NCI-H1048 (cell line): Measurements from ENCODE around the gene THTPA.

Source experiments
- DNase-seq: peaks from one replicate; lab custom pipeline; 2025; lab: John Stamatoyannopoulos, UW

Gene THTPA

DNA sequence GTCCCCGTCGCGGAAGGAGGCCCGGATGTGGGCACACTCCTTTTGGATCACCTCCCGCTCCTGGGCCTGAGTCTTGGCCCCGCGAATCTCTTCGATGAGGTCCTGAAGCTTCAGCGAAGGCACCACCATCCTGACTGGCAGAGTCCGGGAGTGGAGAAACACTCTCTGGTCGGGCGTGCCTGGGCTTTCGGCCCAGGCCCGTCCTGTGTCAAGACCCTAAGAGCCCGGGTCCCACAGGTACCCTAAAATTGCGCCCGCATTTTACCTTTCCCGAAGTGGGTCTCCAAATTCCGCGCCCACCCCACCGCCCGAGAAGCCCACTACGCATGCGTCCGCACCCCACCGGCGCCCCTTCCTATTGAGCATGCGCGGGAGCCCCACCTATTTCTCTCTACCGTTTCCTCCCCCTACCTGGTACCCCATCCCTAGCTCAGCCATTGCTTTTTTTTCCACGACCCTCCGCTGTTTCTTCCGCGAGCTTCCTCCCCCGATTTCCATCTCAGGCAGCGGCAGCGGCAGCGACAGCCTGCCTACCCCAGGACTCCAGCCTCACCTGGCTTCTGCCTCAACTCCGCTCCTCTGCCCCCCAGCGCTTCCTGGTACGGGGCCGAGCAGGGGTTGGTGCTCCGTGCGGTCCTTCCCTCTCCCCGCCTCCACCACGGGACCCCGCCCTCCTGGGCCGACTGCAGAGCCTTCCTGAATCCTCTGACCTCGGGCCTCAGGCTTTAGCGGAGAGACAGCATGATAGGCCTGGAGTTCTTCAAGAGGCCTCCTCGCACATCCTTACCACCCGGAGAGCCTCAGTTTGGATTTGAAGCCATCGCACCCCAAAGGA is 11.3 kb downstream of the THTPA start, which contains the start of gene AP1G2:
Gene AP1G2 (minus strand): TSS at position 606 of the 835 bp plus-strand sequence. CDS start 477 bp downstream, at position 129.
- peak; percentile 80 for DNase-seq

DNA sequence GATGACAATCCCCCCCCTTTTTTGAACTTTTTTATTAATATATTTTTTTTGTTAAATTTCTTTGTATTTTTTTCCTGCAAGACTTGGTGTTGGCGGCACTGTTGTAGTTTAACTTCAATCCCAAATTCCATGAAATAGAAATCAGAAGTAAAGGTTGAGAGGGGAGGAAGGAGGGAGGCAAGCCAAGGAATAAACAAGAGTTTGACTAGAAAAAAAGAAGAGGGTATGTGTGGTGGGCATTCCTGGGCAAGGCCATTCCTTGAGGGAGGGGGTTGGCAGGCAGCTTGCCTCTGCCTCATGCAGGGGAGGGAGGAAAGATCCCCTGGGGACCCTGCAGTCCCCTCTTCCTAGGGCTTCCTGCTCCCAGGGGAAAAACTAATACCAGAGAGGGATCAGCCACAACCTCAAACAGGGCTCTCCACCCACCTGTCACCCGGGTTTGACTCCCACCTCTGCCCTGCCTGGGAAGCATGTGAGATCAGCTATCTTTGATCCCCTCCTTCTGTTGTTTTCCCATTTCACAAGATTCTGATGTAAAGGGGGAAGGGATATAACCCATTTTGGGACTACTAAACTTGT is 12.0 kb downstream of the THTPA start:
- DNase-seq, result no peak

DNA sequence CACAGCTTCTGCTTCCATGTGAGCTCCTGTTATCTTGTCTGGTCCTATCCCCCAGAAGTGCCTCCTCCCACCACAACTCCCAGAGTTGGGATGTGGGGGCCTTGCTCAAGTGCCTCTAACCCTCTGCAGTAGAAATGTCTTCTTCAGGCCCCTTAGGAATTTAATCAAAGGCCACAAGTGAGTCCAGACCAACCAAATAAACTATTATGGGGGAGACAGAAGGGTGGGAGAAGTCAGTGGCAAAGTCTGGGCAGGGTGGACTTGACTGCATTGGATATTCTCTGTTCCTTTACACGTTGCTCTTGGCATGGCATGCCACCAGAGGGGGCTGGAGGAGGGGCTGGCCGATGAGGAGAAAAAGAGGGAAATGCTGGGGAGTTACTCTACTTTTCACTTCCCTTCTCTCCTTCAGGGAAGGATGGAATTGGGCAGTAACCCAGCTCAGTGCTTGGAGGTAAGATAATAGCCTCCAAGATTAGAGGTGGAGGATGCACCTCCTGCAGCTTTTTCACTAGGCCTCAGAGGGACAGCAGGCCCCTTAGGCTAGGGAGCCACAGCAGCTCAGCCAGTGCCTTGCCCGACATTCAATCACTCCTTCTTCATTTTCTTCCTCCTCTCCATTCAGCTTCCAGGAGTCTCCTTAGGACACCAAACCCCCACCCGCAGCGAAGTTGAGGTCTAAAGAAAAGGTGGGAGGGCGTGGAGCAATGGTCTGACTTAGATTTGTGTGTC is 12.7 kb downstream of the THTPA start:
- no peak for DNase-seq

DNA sequence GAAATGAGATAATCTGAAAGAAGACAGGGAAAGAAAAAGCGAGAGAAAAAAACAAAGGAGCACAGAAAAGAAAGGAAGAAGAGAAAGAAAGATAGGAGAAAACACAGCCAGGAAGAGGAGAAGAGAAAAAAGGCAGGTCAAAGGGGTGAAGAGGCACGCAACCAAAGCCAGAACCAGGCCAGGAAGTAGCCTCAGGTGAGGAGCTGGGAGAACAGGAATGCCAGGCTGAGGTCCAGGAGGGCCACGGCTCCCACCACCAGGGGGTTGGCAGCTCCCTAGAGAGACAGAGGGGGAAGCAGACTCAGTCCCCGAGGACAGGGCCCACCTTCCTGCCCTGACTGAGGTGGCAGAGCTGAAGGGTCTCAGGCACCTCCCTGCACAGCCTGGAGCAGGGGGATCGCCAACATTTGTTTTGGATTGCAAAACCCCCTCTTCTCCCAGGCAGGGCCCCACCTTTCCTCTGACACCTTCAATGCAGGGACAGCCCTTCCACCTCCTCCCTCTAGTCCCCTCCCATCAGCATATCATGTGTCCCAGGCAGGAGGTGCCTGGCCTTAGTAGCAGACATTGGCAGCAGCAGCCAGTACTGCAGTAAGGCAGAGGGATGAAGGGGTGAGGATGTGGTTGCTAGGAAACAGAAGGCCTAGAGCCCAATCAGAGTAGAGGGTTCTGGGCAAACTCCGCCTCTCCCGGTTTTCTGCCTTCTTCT is 13.5 kb downstream of the THTPA start:
- no peak for DNase-seq

GRCh38 chr14:23570806-23571483 is 14.9 kb downstream of the THTPA start:
- no peak for DNase-seq

DNA sequence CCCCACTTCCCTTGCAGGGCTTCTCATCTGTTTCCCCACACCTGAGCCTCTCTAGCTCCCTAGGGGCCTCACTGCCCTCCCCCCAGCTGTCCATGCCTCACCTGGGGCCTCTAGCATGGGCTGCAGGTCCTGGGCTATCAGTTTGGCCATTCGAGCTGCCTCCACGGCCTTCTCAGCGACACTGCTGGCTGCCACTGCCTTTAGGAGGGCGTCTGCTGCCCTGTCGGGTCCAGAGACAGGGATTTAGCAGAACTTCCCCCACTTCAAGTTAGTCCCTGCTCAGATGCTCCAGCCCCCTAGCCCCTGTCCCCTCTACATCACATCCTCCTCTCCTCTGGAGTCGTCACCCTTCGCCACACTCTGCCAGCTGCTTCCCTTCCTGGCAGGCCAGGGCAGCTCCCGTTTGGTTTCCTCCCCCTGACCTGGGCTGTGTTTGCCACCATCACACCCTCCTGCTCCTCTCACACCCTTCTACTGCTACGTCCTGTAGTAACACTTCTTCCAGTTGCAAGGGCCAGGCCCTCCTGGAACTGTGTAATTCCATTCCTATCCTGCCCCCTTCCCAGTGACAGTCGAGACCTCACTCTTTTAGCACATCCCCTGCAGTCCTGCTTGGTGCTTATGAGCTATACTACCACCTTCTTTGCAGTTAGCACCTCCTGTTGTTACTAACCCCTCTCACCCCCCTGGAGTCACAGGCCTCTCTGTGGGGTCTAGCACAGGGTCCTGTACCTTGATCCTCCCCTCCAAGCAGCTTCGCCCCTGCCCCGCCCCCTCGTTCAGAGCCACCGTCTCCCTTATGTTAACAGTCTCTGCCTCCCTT is 15.8 kb downstream of the THTPA start:
- no peak for DNase-seq

GRCh38 chr14:23572524-23572828 is 16.4 kb downstream of the THTPA start:
- DNase-seq, result no peak

GRCh38 chr14:23572836-23573235 is 16.8 kb downstream of the THTPA start:
- no peak for DNase-seq

GRCh38 chr14:23573384-23574015 is 17.4 kb downstream of the THTPA start:
- no peak for DNase-seq

- DNase-seq, result no peak
These were observed 21.1 kb downstream of the THTPA start for GRCh38 chr14:23577004-23577681.

DNA sequence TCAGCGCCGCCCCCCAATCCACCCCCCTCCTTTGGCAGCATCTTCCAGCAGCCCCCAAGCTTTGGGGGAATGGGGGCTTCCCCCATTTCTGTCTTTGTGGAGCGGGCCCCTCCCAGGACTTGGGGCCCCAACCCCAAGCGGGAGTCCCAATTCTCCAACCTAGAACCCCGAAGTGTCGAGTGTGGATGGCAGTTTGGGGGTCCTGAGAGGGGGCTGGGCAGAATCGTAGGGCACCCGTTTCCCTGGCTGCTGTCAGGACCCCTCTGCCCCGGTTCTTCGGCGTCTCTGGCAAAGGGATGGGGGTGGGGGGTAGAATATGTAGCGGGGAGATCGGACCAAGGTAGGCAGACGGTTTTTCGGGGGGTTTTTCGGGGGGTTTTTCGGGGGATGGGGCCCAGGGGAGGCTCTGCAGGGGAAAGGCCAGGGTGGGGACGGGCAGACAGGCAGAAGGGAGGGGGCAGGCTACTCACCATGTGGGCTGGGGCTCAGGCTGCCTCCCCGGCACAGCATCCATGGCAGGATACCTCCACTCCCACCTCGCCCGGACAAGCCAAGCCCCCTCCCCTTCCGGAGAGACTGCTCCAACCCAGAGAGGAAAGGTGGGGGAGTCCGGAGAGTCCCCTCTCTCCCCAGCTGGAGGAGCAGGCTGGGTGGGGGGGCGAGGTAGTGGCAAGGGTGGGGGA is 21.8 kb downstream of the THTPA start:
- DNase-seq, result no peak

DNA sequence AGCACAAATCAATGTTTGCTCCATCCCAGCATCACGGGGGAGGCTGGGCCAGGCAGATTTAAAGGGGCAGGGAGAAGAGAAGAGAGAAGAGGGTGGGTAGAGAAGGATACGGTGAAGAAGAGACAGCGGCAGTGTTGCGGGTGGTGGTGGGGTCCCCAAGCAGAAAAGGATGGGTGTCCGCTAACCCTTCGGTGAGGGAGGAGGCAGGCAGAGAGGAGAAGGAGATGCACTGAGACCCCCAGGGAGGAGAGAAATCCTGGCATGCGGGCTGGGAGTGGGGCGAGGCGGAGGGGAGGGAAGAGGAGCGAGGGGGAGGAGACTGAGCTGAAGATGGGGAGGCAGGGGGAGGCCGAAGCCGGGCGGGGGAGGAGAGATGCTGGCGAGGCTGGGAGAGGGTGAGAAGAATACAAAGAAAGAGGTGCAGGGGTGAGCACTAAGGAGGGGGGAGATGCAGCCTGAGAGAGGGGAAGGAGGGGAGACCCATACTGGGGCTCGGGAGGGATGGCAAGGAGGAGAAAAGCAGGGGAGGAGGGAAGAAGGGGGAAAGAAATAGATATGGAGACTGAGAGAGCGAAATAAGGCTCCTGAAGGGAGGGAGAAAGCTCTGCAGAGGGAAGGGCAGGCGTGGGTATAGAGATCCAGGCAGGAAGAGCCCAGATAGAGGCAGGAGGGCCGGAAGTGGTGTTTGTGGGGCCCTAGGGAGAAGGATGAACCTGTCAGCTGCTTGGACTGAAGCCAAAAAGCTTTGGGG is 22.7 kb downstream of the THTPA start, which contains the start of gene JPH4:
Gene JPH4 (minus strand): TSS at position 231 of the 751 bp plus-strand sequence. CDS start 1,337 bp downstream, outside the sequence.
- no peak for DNase-seq

GRCh38 chr14:23579311-23579630 is 23.2 kb downstream of the THTPA start:
- DNase-seq, result no peak

DNA sequence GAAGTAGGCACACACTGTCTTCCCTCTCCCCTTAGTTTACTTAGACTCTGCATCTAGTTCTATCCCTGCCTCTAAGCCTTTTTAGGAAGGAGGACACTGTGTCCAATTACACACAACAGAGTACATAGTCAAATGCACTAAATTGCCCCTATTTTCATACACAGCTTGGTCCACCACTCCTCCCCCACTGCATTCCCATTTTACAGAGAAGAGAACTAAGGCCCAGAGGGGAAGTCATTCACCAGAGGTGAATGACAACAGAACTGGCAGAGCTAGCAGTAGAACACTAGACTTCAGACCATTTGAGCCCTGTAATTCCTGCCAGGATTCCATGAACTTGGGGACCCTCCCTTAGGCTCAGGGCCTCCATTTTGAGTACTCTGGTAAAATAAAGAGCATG is 23.7 kb downstream of the THTPA start:
- no peak for DNase-seq

- no peak for DNase-seq
These were observed 24.3 kb downstream of the THTPA start for GRCh38 chr14:23580152-23580926.

- no peak for DNase-seq
These were observed 24.8 kb downstream of the THTPA start for GRCh38 chr14:23580948-23581281.

GRCh38 chr14:23582906-23583760 is 27.1 kb downstream of the THTPA start:
- DNase-seq, result no peak
